Measurements from ENCODE around the gene TNFRSF6B. TPM values are rescaled to one million over a fixed set of nuclear protein-coding genes. Genes with fewer than 3 reads are reported as not detected.

Gene TNFRSF6B
- total RNA-seq, 3 donors from 2014 or later (not counting 1 experiment from before 2014, with no cell fraction given), result not detected

DNA sequence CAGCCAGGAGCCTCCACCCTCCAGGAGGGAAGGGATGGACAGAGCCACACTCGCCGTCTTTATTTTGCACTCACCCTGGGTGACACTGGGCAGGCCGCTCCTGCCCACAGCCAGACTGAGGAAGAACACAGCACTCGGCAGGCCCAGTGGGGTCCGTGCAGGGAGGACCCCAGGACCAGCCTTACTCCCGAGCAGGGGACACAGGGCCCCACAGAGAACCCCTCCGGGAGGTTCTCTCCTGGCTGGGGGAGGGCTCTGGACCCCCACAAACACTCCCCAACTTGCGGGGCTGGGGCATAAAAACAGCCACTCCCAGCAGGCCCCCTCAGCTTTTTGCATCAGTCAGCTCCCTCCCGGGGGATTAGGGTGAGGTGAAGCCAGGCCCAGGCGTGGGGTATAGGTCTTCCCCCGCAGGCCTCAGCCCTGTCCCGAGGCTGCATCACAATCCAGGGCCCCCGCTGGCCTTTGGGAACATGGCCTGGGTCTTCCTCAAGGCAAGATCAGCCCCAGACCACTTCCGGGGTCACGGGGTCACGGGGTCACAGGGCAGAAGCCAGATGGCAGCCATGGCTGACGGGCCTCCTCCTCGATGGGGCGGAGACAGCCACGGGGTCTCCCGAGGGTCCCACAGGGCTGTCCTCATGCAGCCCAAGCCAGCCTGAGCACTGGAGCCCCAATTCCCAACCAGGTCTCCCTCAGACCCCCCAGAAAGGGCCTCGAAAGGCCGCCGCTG, 3.2 kb downstream of the TNFRSF6B start:
- H3K4me3 ChIP-seq (ENCODE audit: low read length), result no peak overlapping the region
- TF ChIP-seq CTCF (IDR thresholded peaks at IDR 0.05), result no peak
- Mint-ChIP-seq H3K4me1 (peaks cover 0 to 24% of the 10 kb centered on the region in 2 donors), H3K36me3 (no peaks in the 10 kb centered on the region), H3K27me3 (ENCODE audit: low read depth in 2 of 2) (no peaks in the 10 kb centered on the region), H3K9me3 (no peaks in the 10 kb centered on the region), H3K27ac (no peak overlapping the region), H3K4me3 (no peak overlapping the region)
- no peaks in the 10 kb centered on the region for H3K27me3 ChIP-seq (ENCODE audit: control insufficient read depth, insufficient read depth, low read length)
- no peaks in the 10 kb centered on the region for H3K9me3 ChIP-seq (ENCODE audit: control insufficient read depth, insufficient read depth, low read length)
- no peak overlapping the region for H3K27ac ChIP-seq (ENCODE audit: low read length)
- intact Hi-C loops (cut with micrococcal nuclease), result no loop called here
- H3K36me3 ChIP-seq (ENCODE audit: control insufficient read depth, insufficient read depth, low read length), result peaks cover 11% of the 10 kb centered on the region
- 92% methylated on average over 23 of the region's 24 CpGs for WGBS (ENCODE audit: insufficient coverage)
- ATAC-seq, result no peak
- peaks cover 37% of the 10 kb centered on the region for H3K4me1 ChIP-seq (ENCODE audit: control insufficient read depth, insufficient read depth, low read length)
- no peak for DNase-seq

DNA sequence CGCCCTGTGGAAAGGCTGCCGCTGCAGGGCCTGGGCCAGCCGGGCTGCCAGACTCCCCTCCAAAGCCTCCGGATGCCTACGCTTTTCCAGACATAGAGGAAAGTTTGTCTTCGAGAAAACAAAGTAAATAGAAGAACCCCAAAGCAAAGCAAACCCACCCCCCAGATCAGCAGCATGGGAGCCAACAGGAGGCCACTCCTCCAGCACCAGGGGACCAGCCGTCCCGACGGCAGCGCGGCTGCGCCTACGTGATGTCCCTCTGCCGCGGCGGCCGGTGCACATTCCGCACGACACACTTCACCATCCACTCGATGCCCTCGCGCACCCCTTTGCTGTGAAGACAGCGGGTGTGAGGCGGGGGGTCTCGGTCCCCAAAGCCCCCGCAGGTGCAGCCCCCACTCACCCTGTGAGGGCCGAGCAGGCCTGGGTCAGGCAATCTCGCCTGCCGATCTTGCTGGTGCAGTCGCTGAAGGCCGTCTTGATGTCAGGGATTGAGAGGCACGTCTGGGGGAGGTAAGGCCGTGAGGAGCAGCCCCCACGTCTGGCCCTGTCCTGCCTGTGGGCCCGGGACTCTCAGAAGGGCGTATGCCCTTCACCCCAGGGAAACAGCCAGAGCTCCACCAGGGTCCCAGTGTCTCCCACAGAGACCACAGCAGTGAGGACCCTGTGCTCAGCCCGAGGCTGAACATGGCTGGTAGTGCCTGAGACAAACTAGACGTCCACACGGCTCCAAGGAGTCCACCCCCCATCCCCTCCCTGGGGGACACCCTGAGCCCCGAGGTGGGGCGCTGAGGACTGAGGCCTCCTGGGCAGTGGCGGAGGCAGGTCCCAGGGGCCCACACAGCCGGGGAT, 4.0 kb downstream of the TNFRSF6B start:
- H3K27me3 ChIP-seq (ENCODE audit: control insufficient read depth, insufficient read depth, low read length), result no peaks in the 10 kb centered on the region
- DNase-seq (no peak), ATAC-seq (no peak)
- no peak overlapping the region for H3K27ac ChIP-seq (ENCODE audit: low read length)
- peaks cover 18% of the 10 kb centered on the region for H3K36me3 ChIP-seq (ENCODE audit: control insufficient read depth, insufficient read depth, low read length)
- Mint-ChIP-seq H3K27ac (no peak overlapping the region), H3K9me3 (no peaks in the 10 kb centered on the region), H3K27me3 (ENCODE audit: low read depth in 2 of 2) (no peaks in the 10 kb centered on the region), H3K36me3 (no peaks in the 10 kb centered on the region), H3K4me1 (peaks cover 0 to 24% of the 10 kb centered on the region in 2 donors), H3K4me3 (no peak overlapping the region)
- intact Hi-C loops (cut with micrococcal nuclease), result no loop called here
- H3K4me3 ChIP-seq (ENCODE audit: low read length), result no peak overlapping the region
- TF ChIP-seq CTCF (IDR thresholded peaks at IDR 0.05), result no peak
- WGBS (ENCODE audit: insufficient coverage), result 95% methylated on average over 40 of the region's 43 CpGs
- H3K4me1 ChIP-seq (ENCODE audit: control insufficient read depth, insufficient read depth, low read length), result peaks cover 36% of the 10 kb centered on the region
- no peaks in the 10 kb centered on the region for H3K9me3 ChIP-seq (ENCODE audit: control insufficient read depth, insufficient read depth, low read length)

- no peak for DNase-seq
- ATAC-seq, result no peak
- H3K9me3 ChIP-seq (ENCODE audit: control insufficient read depth, insufficient read depth, low read length), result no peaks in the 10 kb centered on the region
- intact Hi-C loops (cut with micrococcal nuclease), result no loop called here
- H3K4me1 ChIP-seq (ENCODE audit: control insufficient read depth, insufficient read depth, low read length), result peaks cover 34% of the 10 kb centered on the region
- WGBS (ENCODE audit: insufficient coverage), result 90% methylated on average over 5 of the region's 5 CpGs
- H3K36me3 Mint-ChIP-seq, result no peaks in the 10 kb centered on the region
- H3K4me3 Mint-ChIP-seq, result no peak overlapping the region
- H3K4me3 ChIP-seq (ENCODE audit: low read length), result no peak overlapping the region
- H3K27me3 Mint-ChIP-seq (ENCODE audit: low read depth in 2 of 2), result no peaks in the 10 kb centered on the region
- H3K27me3 ChIP-seq (ENCODE audit: control insufficient read depth, insufficient read depth, low read length), result no peaks in the 10 kb centered on the region
- H3K27ac Mint-ChIP-seq, result no peak overlapping the region
- H3K27ac ChIP-seq (ENCODE audit: low read length), result no peak overlapping the region
- peaks cover 23% of the 10 kb centered on the region for H3K36me3 ChIP-seq (ENCODE audit: control insufficient read depth, insufficient read depth, low read length)
- no peaks in the 10 kb centered on the region for H3K9me3 Mint-ChIP-seq
- H3K4me1 Mint-ChIP-seq, result peaks cover 0 to 24% of the 10 kb centered on the region in 2 donors
- no peak for TF ChIP-seq CTCF (IDR thresholded peaks at IDR 0.05)
These were observed 4.5 kb downstream of the TNFRSF6B start for GRCh38 chr20:63701051-63701328.

All from natural killer cell (primary cell).